GM21423 (cell line): ENCODE data around the gene POLK.

ENCODE experiments used
- ATAC-seq: cut with Tn5 transposase; IDR thresholded peaks from one replicate; pipeline ENCODE4 v1.9.1; 2021; ENCODE audit warnings: mild to moderate bottlenecking, moderate library complexity; ENCODE audit not compliant: unreplicated experiment

POLK gene

GRCh38 chr5:75639535-75640311, 128.0 kb downstream of the POLK start:
- ATAC-seq = no peak

- no peak for ATAC-seq
Observed at GRCh38 chr5:75640395-75640794, 128.7 kb downstream of the POLK start.

DNA sequence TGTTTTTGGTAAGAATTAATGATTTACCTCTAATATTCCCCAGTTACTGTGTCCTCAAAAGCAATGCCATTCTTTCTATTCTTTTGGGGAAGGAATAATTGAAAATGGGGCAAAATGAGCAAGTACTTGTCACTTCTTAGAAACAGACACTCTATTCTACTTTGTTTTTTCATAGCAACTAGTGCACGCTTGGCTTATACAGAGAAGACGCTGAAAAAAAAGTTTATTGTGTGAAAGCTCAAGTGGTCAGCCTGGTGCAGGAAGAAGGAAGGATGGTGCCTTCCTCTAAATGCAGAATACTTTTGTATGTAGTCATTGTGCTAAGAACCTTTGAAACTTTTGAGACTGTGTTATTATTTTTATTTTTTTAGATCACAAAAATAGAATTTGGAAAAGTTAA, 129.1 kb downstream of the POLK start:
- ATAC-seq = no peak

- no peak for ATAC-seq
Observed at GRCh38 chr5:75648712-75649111, 137.0 kb downstream of the POLK start.
